Measurements from ENCODE around the gene PDE4D. TPM values are rescaled to one million over a fixed set of nuclear protein-coding genes. Genes with fewer than 3 reads are reported as not detected.

Gene PDE4D
- total RNA-seq, 1 experiment from 2014 or later: 11.6 TPM

DNA sequence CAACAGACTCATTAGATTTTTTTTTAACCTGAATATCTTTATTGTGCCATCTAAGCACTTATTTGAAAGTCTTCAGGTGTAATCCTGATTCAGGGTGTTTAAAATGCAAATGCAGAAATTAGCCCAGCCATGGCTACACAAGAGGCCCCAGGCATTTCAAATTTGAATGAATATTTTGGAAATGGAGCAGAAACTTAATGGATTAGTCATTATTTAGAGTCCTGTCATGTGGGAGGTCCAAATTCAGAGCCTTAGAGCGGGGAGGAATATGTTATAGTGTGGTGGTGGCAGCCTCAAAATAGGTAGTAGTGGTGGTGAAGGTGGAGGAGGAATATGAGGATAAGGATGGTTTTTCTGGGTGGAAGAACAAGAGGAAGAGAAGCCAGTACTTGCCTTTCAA lies 743.7 kb downstream of the PDE4D start:
- DNase-seq: no peak
- Mint-ChIP-seq H3K9me3 (ENCODE audit: low read depth, unreplicated experiment) (no peaks in the 10 kb centered on the region), H3K4me1 (ENCODE audit: low read depth, unreplicated experiment) (no peaks in the 10 kb centered on the region), H3K27me3 (ENCODE audit: unreplicated experiment) (no peaks in the 10 kb centered on the region), H3K27ac (ENCODE audit: unreplicated experiment) (no peak overlapping the region), H3K4me3 (ENCODE audit: low read depth, unreplicated experiment) (no peak overlapping the region), H3K36me3 (ENCODE audit: insufficient read depth, unreplicated experiment) (no peaks in the 10 kb centered on the region)
- TF ChIP-seq, protein P1, sequence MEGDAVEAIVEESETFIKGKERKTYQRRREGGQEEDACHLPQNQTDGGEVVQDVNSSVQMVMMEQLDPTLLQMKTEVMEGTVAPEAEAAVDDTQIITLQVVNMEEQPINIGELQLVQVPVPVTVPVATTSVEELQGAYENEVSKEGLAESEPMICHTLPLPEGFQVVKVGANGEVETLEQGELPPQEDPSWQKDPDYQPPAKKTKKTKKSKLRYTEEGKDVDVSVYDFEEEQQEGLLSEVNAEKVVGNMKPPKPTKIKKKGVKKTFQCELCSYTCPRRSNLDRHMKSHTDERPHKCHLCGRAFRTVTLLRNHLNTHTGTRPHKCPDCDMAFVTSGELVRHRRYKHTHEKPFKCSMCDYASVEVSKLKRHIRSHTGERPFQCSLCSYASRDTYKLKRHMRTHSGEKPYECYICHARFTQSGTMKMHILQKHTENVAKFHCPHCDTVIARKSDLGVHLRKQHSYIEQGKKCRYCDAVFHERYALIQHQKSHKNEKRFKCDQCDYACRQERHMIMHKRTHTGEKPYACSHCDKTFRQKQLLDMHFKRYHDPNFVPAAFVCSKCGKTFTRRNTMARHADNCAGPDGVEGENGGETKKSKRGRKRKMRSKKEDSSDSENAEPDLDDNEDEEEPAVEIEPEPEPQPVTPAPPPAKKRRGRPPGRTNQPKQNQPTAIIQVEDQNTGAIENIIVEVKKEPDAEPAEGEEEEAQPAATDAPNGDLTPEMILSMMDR (IDR thresholded peaks at IDR 0.05; ENCODE audit: unreplicated experiment): no peak
- CTCF ChIA-PET: interaction anchor here (0.6 kb wide), 1 partner anchor 1896 kb away, joined by 3 read pairs; no protein-coding TSS in a partner anchor
- intact Hi-C loops (cut with micrococcal nuclease; ENCODE audit: unreplicated experiment): no loop called here
- BruUV-seq (replicated peaks): no TSS peak

DNA sequence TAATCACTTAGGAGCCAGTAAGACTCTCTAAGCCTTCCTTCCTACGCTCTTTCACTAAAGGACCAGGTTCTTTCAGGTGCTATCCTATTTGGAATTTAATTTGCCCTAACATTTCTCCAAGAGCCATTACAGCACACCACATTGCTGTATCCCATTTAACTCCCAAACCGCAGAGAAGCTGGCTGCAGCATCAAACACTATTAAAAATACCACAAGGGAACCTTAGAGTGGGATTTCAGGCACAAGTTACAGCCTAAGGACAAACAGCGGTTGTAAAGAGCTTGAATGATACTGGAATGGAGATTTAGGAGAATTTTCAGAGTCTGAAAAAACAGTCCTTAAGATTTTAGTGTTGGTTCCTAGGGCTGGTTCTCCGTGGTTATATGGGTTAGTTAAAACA lies 744.3 kb downstream of the PDE4D start:
- H3K27ac Mint-ChIP-seq (ENCODE audit: unreplicated experiment): no peak overlapping the region
- TF ChIP-seq, protein P1 (IDR thresholded peaks at IDR 0.05; ENCODE audit: unreplicated experiment): no peak
- no peaks in the 10 kb centered on the region for H3K9me3 Mint-ChIP-seq (ENCODE audit: low read depth, unreplicated experiment)
- no peaks in the 10 kb centered on the region for H3K36me3 Mint-ChIP-seq (ENCODE audit: insufficient read depth, unreplicated experiment)
- H3K4me3 Mint-ChIP-seq (ENCODE audit: low read depth, unreplicated experiment): no peak overlapping the region
- intact Hi-C loops (cut with micrococcal nuclease; ENCODE audit: unreplicated experiment): no loop called here
- no peaks in the 10 kb centered on the region for H3K4me1 Mint-ChIP-seq (ENCODE audit: low read depth, unreplicated experiment)
- no TSS peak for BruUV-seq (replicated peaks)
- no peaks in the 10 kb centered on the region for H3K27me3 Mint-ChIP-seq (ENCODE audit: unreplicated experiment)
- CTCF ChIA-PET: no interaction called here
- DNase-seq: no peak

DNA sequence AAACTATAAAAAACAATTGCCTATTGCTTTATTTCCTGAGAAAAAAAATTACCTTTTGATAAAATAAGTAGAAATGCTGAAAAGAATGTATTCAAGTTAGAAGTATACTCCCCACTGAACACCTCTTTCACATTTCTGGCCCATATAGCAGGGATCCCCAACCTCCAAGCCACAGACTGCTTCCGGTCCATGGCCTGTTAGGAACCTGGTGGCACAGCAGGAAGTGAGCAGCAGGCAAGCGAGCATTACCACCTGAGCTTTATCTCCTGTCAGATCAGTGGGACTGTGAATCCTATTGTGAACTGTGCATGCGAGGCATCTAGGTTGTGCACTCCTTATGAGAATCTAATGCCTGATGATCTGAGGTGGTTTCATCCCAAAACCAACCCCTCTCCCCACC lies 746.8 kb downstream of the PDE4D start:
- CTCF ChIA-PET: no interaction called here
- no peaks in the 10 kb centered on the region for H3K9me3 Mint-ChIP-seq (ENCODE audit: low read depth, unreplicated experiment)
- no TSS peak for BruUV-seq (replicated peaks)
- no peak overlapping the region for H3K27ac Mint-ChIP-seq (ENCODE audit: unreplicated experiment)
- no peaks in the 10 kb centered on the region for H3K36me3 Mint-ChIP-seq (ENCODE audit: insufficient read depth, unreplicated experiment)
- H3K4me1 Mint-ChIP-seq (ENCODE audit: low read depth, unreplicated experiment): no peaks in the 10 kb centered on the region
- no peaks in the 10 kb centered on the region for H3K27me3 Mint-ChIP-seq (ENCODE audit: unreplicated experiment)
- TF ChIP-seq, protein P1 (IDR thresholded peaks at IDR 0.05; ENCODE audit: unreplicated experiment): no peak
- no peak for DNase-seq
- intact Hi-C loops (cut with micrococcal nuclease; ENCODE audit: unreplicated experiment): no loop called here
- no peak overlapping the region for H3K4me3 Mint-ChIP-seq (ENCODE audit: low read depth, unreplicated experiment)

DNA sequence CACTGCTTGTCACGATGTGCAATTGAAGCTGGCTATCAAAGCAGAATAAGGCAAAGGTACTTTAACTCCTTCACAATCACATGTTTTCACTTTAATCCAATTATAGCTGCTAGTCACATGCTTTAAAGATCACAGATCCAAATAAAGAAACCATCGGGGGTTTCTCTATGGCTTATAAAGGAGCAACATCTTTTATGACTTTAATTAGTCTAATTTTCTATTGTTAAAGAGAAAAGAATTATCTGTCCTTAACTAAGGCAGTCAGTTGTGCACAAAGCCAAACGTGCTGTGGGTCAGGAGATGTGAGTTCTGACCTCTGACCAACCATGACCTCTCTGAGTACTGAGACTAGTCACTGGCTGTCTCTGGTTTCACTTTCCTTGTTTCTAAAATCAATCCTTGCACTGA lies 749.6 kb downstream of the PDE4D start:
- no peaks in the 10 kb centered on the region for H3K36me3 Mint-ChIP-seq (ENCODE audit: insufficient read depth, unreplicated experiment)

More for the DNA sequence above, 749.6 kb downstream of the PDE4D start:
- Mint-ChIP-seq H3K27ac (ENCODE audit: unreplicated experiment) (no peak overlapping the region), H3K4me1 (ENCODE audit: low read depth, unreplicated experiment) (no peaks in the 10 kb centered on the region), H3K9me3 (ENCODE audit: low read depth, unreplicated experiment) (no peaks in the 10 kb centered on the region), H3K4me3 (ENCODE audit: low read depth, unreplicated experiment) (no peak overlapping the region), H3K27me3 (ENCODE audit: unreplicated experiment) (no peaks in the 10 kb centered on the region)
- no TSS peak for BruUV-seq (replicated peaks)
- intact Hi-C loops (cut with micrococcal nuclease; ENCODE audit: unreplicated experiment): no loop called here
- CTCF ChIA-PET: interaction anchor here (1.6 kb wide), 1 partner anchor 19 kb away, joined by 4 read pairs; no protein-coding TSS in a partner anchor
- no peak for DNase-seq
- TF ChIP-seq, protein P1 (IDR thresholded peaks at IDR 0.05; ENCODE audit: unreplicated experiment): no peak

Data from Calu3 (cell line).